OCI-M2 (cell line): ENCODE results near the gene KRT86.

Experiments
- DNase-seq: peaks from one replicate; lab custom pipeline; 2025; ENCODE audit not compliant: unreplicated experiment; lab: John Stamatoyannopoulos, UW

The KRT86 gene

GRCh38 chr12:52354200-52354599 is 79.8 kb downstream of the KRT86 start:
- DNase-seq: no peak

GRCh38 chr12:52355176-52355575 is 80.7 kb downstream of the KRT86 start:
- DNase-seq: no peak

GRCh38 chr12:52356031-52356761 is 81.8 kb downstream of the KRT86 start:
- DNase-seq: no peak

GRCh38 chr12:52356762-52357580 is 82.5 kb downstream of the KRT86 start:
- DNase-seq: no peak
